ENCODE results near the gene CPN2.

The CPN2 gene

GRCh38 chr3:194326192-194326967 lies 24.7 kb downstream of the CPN2 start:
- no peak for FAIRE-seq

DNA sequence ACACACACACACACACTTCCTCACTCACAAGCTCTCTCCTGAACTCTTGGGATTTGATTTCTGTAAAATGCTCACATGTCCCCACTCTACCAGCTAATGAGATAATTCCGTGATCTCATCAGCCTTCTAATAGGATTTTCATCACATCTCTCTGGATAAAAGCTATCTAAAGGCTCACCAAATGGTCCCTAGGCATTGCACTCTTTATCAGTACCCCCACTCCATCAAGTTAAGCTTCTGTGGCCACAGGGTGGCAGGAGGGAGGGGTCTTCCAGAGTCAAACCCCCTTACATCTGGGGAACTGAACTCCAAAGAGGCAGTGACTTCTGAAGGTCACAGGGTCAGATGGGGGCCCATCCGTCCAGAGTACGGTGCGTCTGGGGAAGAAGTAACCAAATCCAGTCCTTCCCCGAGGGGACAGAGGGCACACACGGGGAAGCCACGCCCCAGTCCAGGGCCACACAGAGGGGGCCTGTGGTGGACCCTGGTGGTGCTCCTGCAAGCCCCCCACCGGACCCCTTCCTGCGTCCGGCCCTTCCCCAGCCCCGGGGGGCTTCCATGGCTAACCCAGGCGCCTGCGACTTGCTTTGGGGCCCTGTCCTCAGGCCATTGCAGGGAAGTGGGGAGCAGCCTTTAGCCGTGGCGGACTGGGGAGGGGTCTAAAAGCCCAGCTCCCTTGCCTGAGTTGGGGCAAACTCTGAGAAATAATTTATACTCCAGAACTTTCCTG lies 25.5 kb downstream of the CPN2 start:
- FAIRE-seq: no peak

- FAIRE-seq: no peak
These were observed 26.3 kb downstream of the CPN2 start for GRCh38 chr3:194324823-194325327.

DNA sequence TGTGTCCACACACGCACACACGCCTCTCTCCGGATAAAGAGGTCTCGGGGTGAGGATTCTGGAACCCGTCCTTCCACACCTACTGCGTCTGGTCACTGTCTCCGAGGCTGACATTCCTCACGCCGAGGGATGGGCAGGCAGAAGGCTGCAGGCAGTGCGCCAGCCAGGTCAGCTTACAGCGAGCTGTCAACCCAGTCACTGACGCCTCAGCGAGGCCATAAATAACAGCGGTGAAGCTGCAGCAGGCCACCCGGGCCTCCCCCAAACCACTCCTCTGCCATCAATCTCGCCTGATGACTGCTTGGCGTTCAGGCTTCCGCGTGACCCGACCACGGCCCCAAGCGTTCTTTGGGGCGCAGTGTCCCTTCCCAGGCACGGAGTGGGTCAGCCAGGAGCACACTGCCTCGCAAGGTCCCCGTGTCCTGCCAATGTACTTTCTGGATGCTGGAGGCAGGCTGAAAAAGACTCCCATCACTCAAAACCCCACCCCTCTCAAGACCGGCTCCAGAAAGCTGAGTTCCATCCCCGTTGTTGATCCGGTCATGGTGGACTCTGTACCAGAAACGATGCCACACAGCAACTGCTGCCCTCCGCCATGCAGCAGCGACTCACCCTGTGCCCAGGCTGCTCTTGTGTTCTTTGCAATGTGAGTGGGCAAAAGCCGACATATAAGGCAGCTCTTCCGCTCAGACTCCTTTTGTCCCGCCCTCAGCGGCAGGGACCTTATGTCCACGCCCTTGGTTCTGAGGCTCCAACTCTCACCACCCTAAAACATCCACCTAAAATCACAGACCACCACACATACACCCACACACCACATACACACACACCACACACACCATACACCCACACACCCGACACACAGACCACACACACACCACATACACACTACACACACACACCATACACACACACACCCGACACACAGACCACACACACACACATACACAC lies 27.1 kb downstream of the CPN2 start:
- no peak for FAIRE-seq

GRCh38 chr3:194322678-194323211 lies 28.4 kb downstream of the CPN2 start:
- FAIRE-seq: no peak

DNA sequence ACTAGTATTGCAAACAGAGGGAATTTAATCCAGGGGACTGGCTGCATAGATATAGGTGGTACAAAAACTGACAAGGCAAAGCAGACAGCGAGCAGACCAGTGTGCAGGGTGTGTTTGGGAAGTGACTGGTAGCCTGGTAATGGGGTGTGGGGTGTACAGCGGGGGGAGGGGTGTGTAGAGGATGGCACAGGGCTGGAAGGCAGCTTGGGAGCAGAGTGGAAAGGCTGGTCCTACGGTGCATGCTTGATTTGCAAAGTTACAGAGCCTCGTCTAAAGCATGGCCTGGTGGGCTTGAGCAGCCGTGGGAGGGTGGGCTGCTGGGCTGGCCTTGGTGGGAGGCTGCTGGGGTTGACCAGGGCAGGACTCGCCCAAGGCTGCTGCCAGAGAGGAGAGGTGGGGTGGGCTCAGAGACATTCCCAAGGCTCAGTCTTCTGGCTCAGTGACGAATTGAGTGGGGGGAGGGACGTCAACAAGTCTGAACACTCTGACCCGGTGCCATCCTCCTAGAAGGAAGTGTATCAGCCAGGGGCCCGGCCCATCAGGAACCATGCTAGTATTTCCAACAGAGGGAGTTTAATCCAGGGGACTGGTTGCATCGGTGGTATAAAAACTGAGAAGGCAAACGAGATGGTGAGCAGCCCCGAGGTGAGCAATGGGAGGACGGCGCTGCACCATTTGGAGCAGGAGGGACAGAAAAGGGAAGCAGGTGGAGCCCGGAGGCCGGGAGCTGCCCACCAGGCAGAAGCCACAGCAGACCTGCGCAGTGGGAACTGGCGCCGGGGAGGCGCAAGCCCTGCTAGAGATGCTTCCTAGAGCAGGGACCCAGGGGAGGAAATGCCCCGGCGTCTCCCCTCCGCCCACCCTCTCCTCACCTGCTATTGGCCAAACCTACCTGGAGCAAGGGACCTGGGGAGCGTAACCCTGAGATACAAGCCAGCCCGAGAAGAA lies 29.2 kb downstream of the CPN2 start:
- no peak for FAIRE-seq

GRCh38 chr3:194320744-194321243 lies 30.3 kb downstream of the CPN2 start:
- no peak for FAIRE-seq

GRCh38 chr3:194320100-194320499 lies 31.0 kb downstream of the CPN2 start:
- FAIRE-seq: no peak

GRCh38 chr3:194318511-194319161 lies 32.5 kb downstream of the CPN2 start:
- FAIRE-seq: no peak

- no peak for FAIRE-seq
These were observed 34.2 kb downstream of the CPN2 start for GRCh38 chr3:194316918-194317317.

GRCh38 chr3:194315965-194316361 lies 35.2 kb downstream of the CPN2 start:
- no peak for FAIRE-seq

DNA sequence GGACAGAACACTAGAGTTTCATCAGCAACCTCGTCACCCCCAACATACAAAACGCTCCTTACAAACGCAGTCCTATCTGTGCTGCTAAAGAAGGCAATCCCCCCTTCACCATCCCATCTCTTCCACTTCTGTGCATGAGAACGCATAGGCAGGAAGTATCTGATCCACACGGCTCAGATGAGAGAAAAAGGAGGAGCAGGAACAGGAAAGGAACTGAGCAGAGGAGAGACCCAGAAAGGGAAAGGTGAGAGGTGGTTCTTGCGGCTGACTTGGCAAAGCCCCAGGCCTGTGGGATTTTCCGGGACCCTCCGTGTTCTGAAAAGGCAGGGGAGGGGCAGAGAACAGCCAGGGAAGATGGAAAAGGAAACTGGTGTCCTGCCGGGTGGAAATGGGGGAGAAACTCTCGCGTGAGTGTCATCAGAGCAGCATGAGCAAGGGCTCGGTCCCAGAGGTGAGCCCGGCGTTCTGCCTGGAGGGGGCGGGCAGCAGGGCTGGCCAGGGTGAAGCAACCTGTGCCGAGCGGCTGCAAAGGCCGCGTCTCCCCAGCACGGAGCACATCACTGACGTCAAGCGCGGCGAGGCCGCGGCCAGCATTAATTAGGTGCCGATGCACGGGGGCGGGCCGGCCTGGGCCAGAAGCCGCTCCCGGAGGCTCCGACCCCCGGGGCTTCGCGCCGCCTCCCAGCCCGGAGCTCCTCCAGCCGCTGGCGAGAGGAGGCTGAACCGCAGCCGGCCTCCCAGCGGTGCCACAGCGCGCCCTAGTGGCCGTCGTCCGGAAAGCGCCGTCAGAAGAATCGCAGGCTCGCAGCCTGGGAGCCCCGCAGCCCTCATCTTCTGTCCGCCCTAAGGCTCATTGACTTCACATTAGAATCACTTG lies 35.8 kb downstream of the CPN2 start:
- FAIRE-seq: no peak

DNA sequence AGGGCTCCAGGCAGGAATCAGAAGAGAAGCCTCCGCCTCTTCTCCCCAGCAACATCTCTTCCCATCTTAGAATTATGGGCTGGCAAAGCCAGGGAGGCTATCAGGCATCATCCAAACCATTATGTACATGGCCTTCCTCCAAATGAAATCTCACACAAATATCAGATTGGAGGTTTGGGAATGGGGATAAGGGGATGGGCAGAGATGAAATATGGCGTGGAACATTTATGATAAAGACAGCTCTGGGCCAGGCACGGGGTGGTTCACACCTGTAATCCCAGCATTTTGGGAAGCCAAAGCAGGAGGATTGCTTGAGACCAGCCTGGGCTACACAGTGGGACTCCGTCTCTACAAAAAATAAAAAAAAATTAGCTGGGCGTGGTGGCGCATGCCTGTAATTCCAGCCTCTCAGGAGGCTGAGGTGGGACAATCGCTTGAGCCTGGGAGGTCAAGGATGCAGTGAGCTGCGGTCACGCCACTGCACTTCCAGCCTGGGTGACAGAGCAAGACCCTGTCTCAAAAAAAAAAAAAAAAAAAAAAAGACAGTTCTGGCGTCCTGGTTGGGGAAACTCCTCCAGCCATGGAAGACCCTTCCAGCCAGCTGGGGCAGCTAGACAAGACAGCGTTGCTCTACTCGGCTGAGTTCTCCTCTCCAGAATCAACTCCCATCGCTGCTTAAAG lies 36.6 kb downstream of the CPN2 start:
- no peak for FAIRE-seq

- FAIRE-seq: no peak
These were observed 37.4 kb downstream of the CPN2 start for GRCh38 chr3:194313560-194314387.

GRCh38 chr3:194312743-194313281 lies 38.3 kb downstream of the CPN2 start:
- no peak for FAIRE-seq

- FAIRE-seq: no peak
These were observed 38.9 kb downstream of the CPN2 start for GRCh38 chr3:194312186-194312742.

GRCh38 chr3:194311000-194311399 lies 40.1 kb downstream of the CPN2 start:
- FAIRE-seq: no peak
